Neuron (in vitro differentiated cells): ENCODE data around the gene GSTA2.
"Not testable (repeated sequence)": the region's sequence is repeated elsewhere in the genome, so short reads cannot be mapped to it uniquely, and the experiment has no call there.

Experiments
- H2AFZ ChIP-seq: one replicate; pipeline ENCODE4 v1.6.1; 2013; ENCODE audit warnings: low read depth, mild to moderate bottlenecking, inconsistent platforms, low read length, moderate library complexity
- H3K27me3 ChIP-seq: one replicate; pipeline ENCODE4 v1.6.1; 2013; ENCODE audit warnings: low read length; ENCODE audit not compliant: insufficient read depth
- H3K36me3 ChIP-seq: one replicate; pipeline ENCODE4 v1.6.1; 2013; ENCODE audit warnings: low read length; ENCODE audit not compliant: insufficient read depth
- H3K4me1 ChIP-seq: one replicate; pipeline ENCODE4 v1.6.1; 2013; ENCODE audit warnings: low read length; ENCODE audit not compliant: insufficient read depth
- H3K4me3 ChIP-seq: 2 replicates; pipeline ENCODE4 v1.5.1; 2013; ENCODE audit warnings: mild to moderate bottlenecking, low read length, moderate library complexity
- H3K9me3 ChIP-seq: one replicate; pipeline ENCODE4 v1.6.1; 2013; ENCODE audit warnings: low read length

The GSTA2 gene

DNA sequence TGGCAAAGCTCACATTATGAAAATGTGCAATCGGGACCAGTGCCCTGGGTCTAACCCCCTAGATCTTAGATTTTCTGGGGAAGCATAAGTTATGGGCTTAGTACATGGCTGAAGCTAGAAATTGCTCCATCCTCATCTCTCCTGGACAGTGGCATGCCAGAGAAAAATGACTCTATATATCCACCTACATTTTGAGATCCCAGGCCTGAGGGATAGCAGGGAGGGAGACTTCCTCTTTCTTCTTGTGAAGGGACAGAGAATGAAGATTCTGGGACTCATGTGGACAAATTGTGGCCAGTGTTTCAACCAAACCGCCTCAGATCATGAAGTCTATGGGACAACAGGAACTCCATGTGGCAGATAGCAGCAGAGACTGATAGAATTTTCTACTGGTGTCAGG lies 35.4 kb downstream of the GSTA2 start:
- H3K27me3 ChIP-seq: peaks cover 6% of the 10 kb centered on the region
- no peak overlapping the region for H2AFZ ChIP-seq
- no peak overlapping the region for H3K4me3 ChIP-seq
- H3K36me3 ChIP-seq: no peaks in the 10 kb centered on the region
- H3K4me1 ChIP-seq: peaks cover 19% of the 10 kb centered on the region
- H3K9me3 ChIP-seq: no peaks in the 10 kb centered on the region

DNA sequence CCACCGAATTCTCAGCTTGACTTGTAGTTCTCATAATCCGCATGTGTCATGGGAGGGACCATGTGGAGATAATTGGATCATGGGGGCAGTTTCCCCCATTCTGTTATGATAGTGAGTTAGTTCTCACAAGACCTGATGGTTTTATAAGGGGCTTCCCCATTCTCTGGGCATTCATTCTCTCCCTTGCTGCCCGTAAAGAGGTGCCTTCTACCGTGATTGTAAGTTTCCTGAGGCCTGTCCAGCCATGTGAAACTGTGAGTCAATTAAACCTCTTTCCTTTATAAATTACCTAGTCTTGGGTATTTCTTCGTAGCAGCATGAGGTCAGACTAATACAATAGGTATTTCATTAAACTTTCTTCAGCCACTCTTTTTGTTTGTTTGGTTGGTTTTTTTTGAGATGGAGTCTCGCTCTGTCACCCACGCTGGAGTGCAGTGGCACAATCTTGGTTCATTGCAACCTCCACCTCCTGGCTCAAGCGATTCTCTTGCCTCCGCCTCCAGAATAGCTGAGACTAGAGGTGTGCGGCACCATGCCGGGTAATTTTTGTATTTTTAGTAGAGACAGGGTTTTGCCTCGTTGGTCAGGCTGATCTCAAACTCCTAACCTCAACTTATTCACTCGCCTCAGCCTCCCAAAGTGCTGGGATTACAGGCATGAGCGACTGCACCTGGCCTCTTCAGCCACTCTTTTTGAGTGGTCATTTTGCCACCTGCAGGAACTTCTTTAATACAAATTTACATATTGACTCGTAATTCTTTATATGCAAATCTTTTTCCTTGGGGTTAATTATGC lies 36.3 kb downstream of the GSTA2 start:
- H3K27me3 ChIP-seq: peaks cover 6% of the 10 kb centered on the region
- peaks cover 11% of the 10 kb centered on the region for H3K4me1 ChIP-seq
- no peaks in the 10 kb centered on the region for H3K36me3 ChIP-seq
- no peak overlapping the region for H2AFZ ChIP-seq
- no peaks in the 10 kb centered on the region for H3K9me3 ChIP-seq
- no peak overlapping the region for H3K4me3 ChIP-seq

DNA sequence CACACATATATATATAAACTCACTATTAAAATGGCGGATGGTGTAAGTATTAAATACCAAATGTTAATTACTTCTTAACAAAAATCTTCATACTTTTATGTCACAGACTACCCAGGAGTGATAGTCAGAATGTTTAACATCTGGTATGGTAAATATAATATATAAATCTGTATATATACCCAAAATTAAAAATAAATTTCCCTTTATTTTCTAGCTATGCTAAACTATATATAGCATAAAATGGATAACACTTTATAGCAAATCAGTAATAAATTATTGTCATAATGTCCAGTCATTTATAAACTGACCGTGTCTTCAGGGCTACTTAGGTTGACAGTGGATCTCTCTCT lies 37.1 kb downstream of the GSTA2 start:
- Histone ChIP-seq H3K4me3 (no peak overlapping the region), H2AFZ (no peak overlapping the region), H3K9me3 (no peaks in the 10 kb centered on the region), H3K36me3 (no peaks in the 10 kb centered on the region), H3K27me3 (peaks cover 6% of the 10 kb centered on the region), H3K4me1 (peaks cover 3% of the 10 kb centered on the region)

DNA sequence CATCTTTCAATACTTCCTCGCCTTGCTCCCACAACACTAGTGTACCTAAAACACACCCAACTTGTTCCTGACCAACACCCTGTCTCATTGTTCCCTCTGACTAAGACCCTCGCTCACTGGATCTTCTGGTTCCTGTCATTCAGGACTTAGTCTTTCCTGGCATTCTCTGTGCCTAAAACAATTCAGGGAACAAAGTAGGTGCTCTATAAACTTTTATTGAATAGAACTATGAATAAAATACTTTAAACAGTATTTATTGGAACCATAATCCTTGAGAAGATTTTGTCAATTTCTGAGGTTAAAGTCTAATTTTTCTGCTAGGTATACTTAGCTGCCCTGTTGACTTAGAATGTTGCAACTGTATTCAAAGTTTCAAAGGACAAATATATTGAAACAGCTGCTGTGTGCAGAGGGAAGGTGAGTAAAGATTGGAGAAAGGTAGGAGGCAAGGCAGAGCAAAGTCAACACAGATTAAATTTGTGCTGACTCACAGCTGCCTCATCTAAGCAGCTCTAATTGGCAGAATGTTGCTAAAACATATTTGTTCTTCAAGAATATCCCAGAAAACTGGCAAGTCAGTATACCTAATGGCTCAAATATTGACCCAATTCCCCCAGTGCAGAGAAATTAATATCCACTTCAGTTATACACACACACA lies 37.6 kb downstream of the GSTA2 start:
- H3K27me3 ChIP-seq: peaks cover 6% of the 10 kb centered on the region
- no peak overlapping the region for H2AFZ ChIP-seq
- no peaks in the 10 kb centered on the region for H3K4me1 ChIP-seq
- H3K4me3 ChIP-seq: no peak overlapping the region
- no peaks in the 10 kb centered on the region for H3K9me3 ChIP-seq
- no peaks in the 10 kb centered on the region for H3K36me3 ChIP-seq

DNA sequence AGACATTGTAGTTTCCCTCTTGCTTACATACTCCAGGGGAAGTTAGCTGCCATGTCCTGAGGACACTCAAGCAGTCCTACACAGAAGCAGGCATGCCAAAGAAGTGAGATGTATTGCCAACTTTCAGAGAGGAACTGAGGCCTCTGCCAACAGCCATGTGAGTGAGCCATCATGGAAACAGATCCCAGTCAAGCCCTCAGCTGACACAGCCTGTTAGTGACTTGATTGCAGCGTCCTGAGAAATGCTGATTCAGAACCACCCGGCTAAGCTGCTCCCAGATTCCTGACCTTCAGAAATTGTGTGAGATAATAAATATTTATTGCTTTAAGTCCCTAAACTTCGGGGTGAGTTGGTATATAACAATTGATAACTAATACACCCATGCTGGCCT lies 38.1 kb downstream of the GSTA2 start:
- Histone ChIP-seq H3K4me3 (no peak overlapping the region), H3K4me1 (no peaks in the 10 kb centered on the region), H3K9me3 (no peaks in the 10 kb centered on the region), H3K27me3 (peaks cover 6% of the 10 kb centered on the region), H2AFZ (no peak overlapping the region), H3K36me3 (no peaks in the 10 kb centered on the region)

DNA sequence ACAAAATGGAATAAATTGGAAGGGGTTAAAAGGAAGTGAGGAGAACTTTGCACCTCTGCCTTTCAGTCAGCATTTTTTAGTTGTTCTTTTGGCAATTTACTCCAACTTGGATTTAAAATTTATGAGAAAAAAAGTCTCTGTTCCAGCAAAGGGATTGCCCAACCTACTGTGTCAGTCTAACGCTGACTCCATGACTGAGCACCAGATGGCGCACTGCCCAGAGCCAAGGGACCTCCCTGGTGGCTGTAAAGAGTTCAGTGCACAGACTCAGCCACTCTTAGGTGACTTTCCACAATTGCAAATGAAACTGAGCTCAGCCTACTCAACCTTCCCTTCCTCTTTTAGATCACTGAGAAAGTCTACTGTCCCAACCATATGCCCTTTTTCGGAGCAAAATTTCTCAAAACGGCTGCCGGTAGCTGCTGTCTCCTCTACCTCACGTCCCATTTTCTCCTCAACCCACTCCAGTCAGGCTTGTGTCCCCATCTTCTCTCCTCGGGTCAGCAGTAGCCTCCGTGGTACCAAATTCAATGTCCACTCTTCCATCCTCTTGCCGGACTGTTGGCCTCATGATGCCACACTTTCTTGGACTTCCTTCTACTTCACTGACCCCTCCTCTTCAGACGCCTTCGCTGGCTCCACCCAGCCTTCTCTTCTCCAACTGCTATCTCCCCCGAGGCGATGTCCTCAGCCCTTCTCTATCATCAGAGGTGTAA lies 38.7 kb downstream of the GSTA2 start:
- no peak overlapping the region for H2AFZ ChIP-seq
- H3K9me3 ChIP-seq: no peaks in the 10 kb centered on the region
- H3K36me3 ChIP-seq: no peaks in the 10 kb centered on the region
- H3K4me3 ChIP-seq: no peak overlapping the region
- H3K27me3 ChIP-seq: peaks cover 6% of the 10 kb centered on the region
- H3K4me1 ChIP-seq: no peaks in the 10 kb centered on the region

DNA sequence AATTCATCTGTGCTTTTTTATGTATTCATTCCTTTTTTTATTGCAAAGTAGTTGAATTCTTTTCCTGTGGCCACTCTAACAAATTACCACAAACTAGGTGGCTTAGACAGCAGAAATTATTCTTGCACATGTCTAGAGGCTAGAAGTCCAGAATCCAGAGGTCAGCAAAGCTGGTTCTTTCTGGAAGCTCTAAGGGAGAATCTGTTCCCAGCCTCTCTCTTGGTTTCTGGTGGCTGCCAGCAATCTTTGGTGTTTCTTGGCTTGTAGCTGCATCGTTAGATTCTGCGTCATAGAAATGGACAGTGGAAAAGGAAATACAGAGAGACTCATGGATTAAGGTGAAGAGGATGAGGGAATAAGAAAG lies 39.3 kb downstream of the GSTA2 start:
- no peaks in the 10 kb centered on the region for H3K9me3 ChIP-seq
- H3K27me3 ChIP-seq: peaks cover 5% of the 10 kb centered on the region
- H3K4me1 ChIP-seq: no peaks in the 10 kb centered on the region
- no peak overlapping the region for H3K4me3 ChIP-seq
- no peaks in the 10 kb centered on the region for H3K36me3 ChIP-seq
- no peak overlapping the region for H2AFZ ChIP-seq

DNA sequence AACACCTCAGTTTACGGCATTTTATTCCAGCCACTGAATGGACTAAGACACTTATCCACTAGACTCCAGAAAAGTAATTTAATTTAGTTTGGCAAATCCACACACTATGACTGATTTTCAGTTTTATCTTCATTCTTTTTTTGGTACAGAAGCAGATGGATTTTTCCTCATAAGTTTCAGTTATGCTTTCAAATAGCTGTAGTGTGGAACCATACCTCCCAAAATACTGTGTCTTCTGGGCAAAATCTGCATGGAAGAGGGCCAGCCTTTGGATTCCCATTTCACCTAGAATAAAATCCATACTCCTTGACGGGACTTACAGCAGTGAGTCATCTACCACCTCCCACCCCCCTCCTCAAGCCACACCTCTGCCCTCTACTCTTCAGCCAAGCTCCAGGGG lies 43.0 kb downstream of the GSTA2 start:
- H3K36me3 ChIP-seq: no peaks in the 10 kb centered on the region
- no peaks in the 10 kb centered on the region for H3K27me3 ChIP-seq
- H2AFZ ChIP-seq: no peak overlapping the region
- H3K4me1 ChIP-seq: no peaks in the 10 kb centered on the region
- no peaks in the 10 kb centered on the region for H3K9me3 ChIP-seq
- no peak overlapping the region for H3K4me3 ChIP-seq

DNA sequence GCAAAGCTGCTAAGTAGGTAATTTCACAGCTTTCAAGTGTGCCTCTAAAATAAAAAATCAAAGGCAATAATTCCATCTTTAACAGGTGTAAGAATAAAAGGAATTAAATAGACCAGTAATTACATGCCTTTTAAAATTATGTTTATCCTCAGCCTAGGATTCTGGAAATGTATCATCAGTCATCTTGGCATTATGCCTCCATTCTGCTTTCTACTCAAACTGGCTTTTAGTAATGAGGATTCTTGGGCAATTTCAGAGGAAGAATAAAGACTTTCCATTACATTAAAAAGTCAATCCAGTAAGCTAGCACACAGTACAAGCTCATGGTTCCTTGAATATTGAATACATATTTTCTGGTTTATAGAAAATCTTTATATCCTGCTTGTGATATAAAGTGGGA lies 44.7 kb downstream of the GSTA2 start:
- Histone ChIP-seq H3K36me3 (no peaks in the 10 kb centered on the region), H3K4me3 (no peak overlapping the region), H3K9me3 (no peaks in the 10 kb centered on the region), H2AFZ (no peak overlapping the region), H3K4me1 (no peaks in the 10 kb centered on the region), H3K27me3 (no peaks in the 10 kb centered on the region)

DNA sequence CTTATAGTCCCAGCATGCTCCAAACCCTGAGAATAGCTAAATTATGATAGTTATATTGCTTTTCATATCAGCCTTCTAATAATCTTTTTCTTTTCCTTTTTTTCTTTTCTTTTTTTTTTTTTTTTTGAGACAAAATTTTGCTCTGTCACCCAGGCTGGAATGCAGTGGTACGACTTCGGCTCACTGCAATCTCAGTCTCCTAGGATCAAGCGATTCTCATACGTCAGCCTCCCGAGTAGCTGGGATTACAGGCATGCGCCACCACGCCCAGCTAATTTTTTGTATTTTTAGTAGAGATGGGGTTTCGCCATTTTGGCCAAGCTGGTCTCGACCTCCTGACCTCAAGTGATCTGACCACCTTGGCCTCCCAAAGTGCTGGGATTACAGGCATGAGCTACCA lies 48.5 kb downstream of the GSTA2 start:
- not testable (repeated sequence) for H3K4me1 ChIP-seq, H2AFZ ChIP-seq

DNA sequence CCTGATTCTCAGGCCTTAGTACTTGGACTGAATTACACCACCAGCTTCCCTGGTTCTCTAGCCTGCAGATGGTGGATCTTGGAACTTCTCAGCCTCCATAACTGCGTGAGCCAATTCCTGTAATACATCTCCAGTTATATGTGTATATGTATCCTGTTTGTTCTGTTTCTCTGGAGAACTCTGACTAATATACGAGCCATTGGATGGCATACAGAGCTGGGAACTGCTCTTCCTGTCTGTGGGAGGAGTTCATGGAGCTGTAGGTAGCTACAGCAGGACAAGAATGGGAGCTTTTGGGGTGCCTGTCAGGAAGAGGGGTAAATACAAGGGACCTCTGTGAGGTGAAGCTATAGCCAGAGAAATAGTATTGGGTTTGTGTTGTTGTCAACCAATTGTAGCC lies 51.1 kb downstream of the GSTA2 start:
- no peaks in the 10 kb centered on the region for H3K27me3 ChIP-seq

More for the DNA sequence above, 48.5 kb downstream of the GSTA2 start:
- not testable (repeated sequence) for H3K4me3 ChIP-seq, H3K27me3 ChIP-seq, H3K36me3 ChIP-seq, H3K9me3 ChIP-seq

DNA sequence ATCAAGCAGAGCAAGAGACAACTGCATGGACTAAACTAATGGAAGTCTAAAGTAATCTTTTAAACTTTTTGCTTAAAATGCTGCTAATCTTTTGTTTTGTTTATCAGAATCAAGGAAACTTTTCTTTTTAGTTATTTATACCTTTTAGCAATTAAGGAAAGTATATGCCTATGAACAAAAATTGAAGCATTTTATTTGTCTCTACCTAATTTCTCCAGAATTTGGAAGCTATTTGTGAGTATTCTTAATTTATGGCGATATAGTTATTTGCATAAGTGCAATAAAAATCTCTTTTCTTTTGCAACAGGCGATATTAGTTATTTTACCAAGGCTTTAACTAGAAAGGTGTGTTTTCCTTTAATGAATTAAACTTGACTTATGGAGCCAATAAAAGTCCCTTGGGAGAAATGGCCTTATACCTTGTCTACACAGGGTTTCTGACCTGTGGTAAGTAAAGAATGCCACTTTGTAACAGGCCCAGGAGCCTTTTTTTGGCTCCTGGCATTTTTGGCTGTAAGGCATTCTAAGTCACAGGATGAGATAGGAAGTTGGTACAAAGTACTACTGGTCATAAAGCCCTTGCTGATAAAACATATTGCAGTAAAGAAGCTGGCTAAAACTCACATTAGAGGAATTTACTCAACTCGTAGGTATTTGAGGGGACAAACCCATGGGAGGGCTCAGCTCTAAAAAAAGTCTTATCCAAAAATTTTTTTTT lies 55.2 kb downstream of the GSTA2 start:
- Histone ChIP-seq H2AFZ (no peak overlapping the region), H3K4me3 (no peak overlapping the region), H3K9me3 (no peaks in the 10 kb centered on the region), H3K27me3 (no peaks in the 10 kb centered on the region), H3K36me3 (no peaks in the 10 kb centered on the region), H3K4me1 (no peaks in the 10 kb centered on the region)

More for the DNA sequence above, 51.1 kb downstream of the GSTA2 start:
- no peak overlapping the region for H2AFZ ChIP-seq
- no peaks in the 10 kb centered on the region for H3K36me3 ChIP-seq
- H3K4me1 ChIP-seq: no peaks in the 10 kb centered on the region
- no peak overlapping the region for H3K4me3 ChIP-seq
- no peaks in the 10 kb centered on the region for H3K9me3 ChIP-seq

DNA sequence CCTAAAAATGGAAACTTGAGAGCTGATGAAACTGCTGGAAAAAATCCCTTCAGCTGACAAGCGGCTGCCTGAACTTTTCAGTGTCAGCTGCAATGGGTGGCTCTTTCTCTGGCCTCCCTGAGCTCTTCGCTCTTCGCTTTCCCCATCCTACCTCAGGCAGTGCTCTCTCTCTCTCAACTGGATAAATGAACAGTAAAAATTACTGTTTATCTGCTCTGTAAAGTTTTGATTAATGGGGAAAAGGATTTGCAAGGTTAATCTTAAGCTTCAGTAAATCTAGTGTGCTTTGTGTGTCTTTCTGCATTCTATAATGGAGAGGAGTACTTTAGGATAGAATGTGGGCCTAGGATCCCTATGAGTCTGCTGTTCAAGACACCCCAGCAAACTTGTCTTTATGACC lies 57.3 kb downstream of the GSTA2 start:
- Histone ChIP-seq H3K9me3 (no peaks in the 10 kb centered on the region), H3K36me3 (no peaks in the 10 kb centered on the region), H2AFZ (no peak overlapping the region), H3K27me3 (no peaks in the 10 kb centered on the region), H3K4me3 (no peak overlapping the region), H3K4me1 (no peaks in the 10 kb centered on the region)
